Kidney epithelial cell (primary cell): ENCODE data around the gene RIPOR3. TPM values are rescaled to one million over a fixed set of nuclear protein-coding genes. Genes with fewer than 3 reads are reported as not detected.

Experiments
- DNase-seq: peaks from one replicate; pipeline ENCODE4 v3.0.0-alpha.2; 2010; ENCODE audit warnings: low read depth
- H3K27me3 ChIP-seq: 2 replicates; pipeline ENCODE4 v1.6.0; 2011; ENCODE audit warnings: low read length; ENCODE audit not compliant: control insufficient read depth, insufficient read depth
- H3K36me3 ChIP-seq: 2 replicates; pipeline ENCODE4 v1.5.1; 2011; ENCODE audit warnings: low read length; ENCODE audit not compliant: control insufficient read depth, insufficient read depth
- H3K4me3 ChIP-seq: 2 replicates; pipeline ENCODE4 v1.5.1; 2011; ENCODE audit warnings: low read depth, mild to moderate bottlenecking, control low read depth, low read length
- CTCF ChIP-seq: IDR thresholded peaks from 2 replicates; pipeline ENCODE4 v1.5.1; 2011; ENCODE audit warnings: mild to moderate bottlenecking, moderate library complexity, low read length, control low read depth, inconsistent platforms; ENCODE audit not compliant: insufficient read depth, poor library complexity, severe bottlenecking
- total RNA-seq: library from RNA; depleted of rRNA; stranded (reverse); fragments of >200 nt; gene quantifications from 2 replicates; pipeline ENCODE4 v1.2.3, GENCODE V29; 2015

Gene RIPOR3
- total RNA-seq, 1 donor from 2014 or later, result 0.08 TPM

GRCh38 chr20:50588034-50588736 lies 103.2 kb downstream of the RIPOR3 start:
- peak; percentile 98 for TF ChIP-seq CTCF
- Histone ChIP-seq H3K36me3 (peaks cover 4% of the 10 kb centered on the region), H3K4me3 (no peak overlapping the region), H3K27me3 (no peaks in the 10 kb centered on the region)
- no peak for DNase-seq

GRCh38 chr20:50587291-50587961 lies 103.9 kb downstream of the RIPOR3 start:
- peaks cover 4% of the 10 kb centered on the region for H3K36me3 ChIP-seq
- TF ChIP-seq CTCF, result no peak
- DNase-seq, result no peak

GRCh38 chr20:50586531-50587232 lies 104.7 kb downstream of the RIPOR3 start:
- peaks cover 5% of the 10 kb centered on the region for H3K36me3 ChIP-seq
- H3K27me3 ChIP-seq, result no peaks in the 10 kb centered on the region
- no peak overlapping the region for H3K4me3 ChIP-seq
- TF ChIP-seq CTCF, result no peak
- DNase-seq, result no peak

More at GRCh38 chr20:50587291-50587961, 103.9 kb downstream of the RIPOR3 start:
- no peak overlapping the region for H3K4me3 ChIP-seq
- H3K27me3 ChIP-seq, result no peaks in the 10 kb centered on the region

GRCh38 chr20:50585678-50586077 lies 105.7 kb downstream of the RIPOR3 start:
- no peak overlapping the region for H3K4me3 ChIP-seq
- DNase-seq, result no peak
- TF ChIP-seq CTCF, result no peak
- peaks cover 5% of the 10 kb centered on the region for H3K36me3 ChIP-seq
- no peaks in the 10 kb centered on the region for H3K27me3 ChIP-seq

GRCh38 chr20:50585214-50585613 lies 106.1 kb downstream of the RIPOR3 start:
- no peak for DNase-seq
- TF ChIP-seq CTCF, result no peak
- Histone ChIP-seq H3K27me3 (no peaks in the 10 kb centered on the region), H3K36me3 (peaks cover 5% of the 10 kb centered on the region), H3K4me3 (no peak overlapping the region)
